Measurements from ENCODE around the gene BAK1.
"Not testable (repeated sequence)": the region's sequence is repeated elsewhere in the genome, so short reads cannot be mapped to it uniquely, and the experiment has no call there.

BAK1 gene

GRCh38 chr6:33567836-33568235 lies 12.2 kb downstream of the BAK1 start:
- Mint-ChIP-seq H3K27ac (no peak overlapping the region), H3K9me3 (no peaks in the 10 kb centered on the region), H3K4me3 (no peak overlapping the region), H3K4me1 (peaks cover 41% of the 10 kb centered on the region), H3K36me3 (ENCODE audit: low read depth) (peaks cover 7% of the 10 kb centered on the region), H3K27me3 (no peaks in the 10 kb centered on the region)
- ATAC-seq (no peak), DNase-seq (no peak)

GRCh38 chr6:33566182-33567084 lies 13.6 kb downstream of the BAK1 start:
- Mint-ChIP-seq H3K4me1 (peaks cover 33% of the 10 kb centered on the region), H3K36me3 (ENCODE audit: low read depth) (no peaks in the 10 kb centered on the region), H3K27ac (no peak overlapping the region), H3K4me3 (no peak overlapping the region), H3K27me3 (no peaks in the 10 kb centered on the region), H3K9me3 (no peaks in the 10 kb centered on the region)
- DNase-seq (no peak), ATAC-seq (no peak)

GRCh38 chr6:33558801-33559200 lies 21.3 kb downstream of the BAK1 start:
- ATAC-seq (no peak), DNase-seq (no peak)
- H3K36me3 Mint-ChIP-seq (ENCODE audit: low read depth) = no peaks in the 10 kb centered on the region
- H3K27ac Mint-ChIP-seq = no peak overlapping the region
- H3K4me3 Mint-ChIP-seq = no peak overlapping the region
- H3K9me3 Mint-ChIP-seq = no peaks in the 10 kb centered on the region
- H3K27me3 Mint-ChIP-seq = no peaks in the 10 kb centered on the region
- peaks cover 3% of the 10 kb centered on the region for H3K4me1 Mint-ChIP-seq

GRCh38 chr6:33557376-33557775 lies 22.7 kb downstream of the BAK1 start:
- DNase-seq = no peak
- Mint-ChIP-seq H3K4me3 (no peak overlapping the region), H3K36me3 (ENCODE audit: low read depth) (no peaks in the 10 kb centered on the region), H3K9me3 (no peaks in the 10 kb centered on the region), H3K27ac (no peak overlapping the region), H3K4me1 (peaks cover 3% of the 10 kb centered on the region), H3K27me3 (no peaks in the 10 kb centered on the region)
- ATAC-seq = no peak

GRCh38 chr6:33552883-33553282 lies 27.2 kb downstream of the BAK1 start:
- not testable (repeated sequence) for H3K4me3 Mint-ChIP-seq; H3K27ac Mint-ChIP-seq; H3K9me3 Mint-ChIP-seq; ATAC-seq; H3K36me3 Mint-ChIP-seq (ENCODE audit: low read depth); DNase-seq; H3K27me3 Mint-ChIP-seq
- H3K4me1 Mint-ChIP-seq = peaks cover 12% of the 10 kb centered on the region

DNA sequence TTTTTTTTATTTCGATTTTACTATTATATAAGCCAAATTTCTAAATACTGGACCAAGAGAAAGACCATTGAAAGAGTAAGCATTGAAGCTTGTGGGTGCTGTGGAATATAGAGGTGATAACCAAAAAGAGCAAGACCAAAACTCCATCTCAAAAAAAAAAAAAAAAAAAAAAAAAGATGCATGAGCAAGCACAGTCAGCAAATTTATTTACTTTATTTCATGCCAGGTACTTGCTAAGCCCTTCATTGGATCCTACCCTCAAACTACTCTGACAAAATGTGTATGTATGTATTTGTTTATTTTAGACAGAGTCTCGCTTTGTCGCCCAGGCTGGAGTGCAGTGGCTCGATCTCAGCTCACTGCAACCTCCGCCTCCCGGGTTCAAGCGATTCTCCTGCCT lies 27.8 kb downstream of the BAK1 start:
- H3K27me3 Mint-ChIP-seq = no peaks in the 10 kb centered on the region
- H3K4me1 Mint-ChIP-seq = peaks cover 18% of the 10 kb centered on the region
- H3K27ac Mint-ChIP-seq = no peak overlapping the region
- H3K9me3 Mint-ChIP-seq = no peaks in the 10 kb centered on the region
- no peaks in the 10 kb centered on the region for H3K36me3 Mint-ChIP-seq (ENCODE audit: low read depth)
- ATAC-seq (no peak), DNase-seq (no peak)
- H3K4me3 Mint-ChIP-seq = no peak overlapping the region

- Mint-ChIP-seq H3K36me3 (ENCODE audit: low read depth) (no peaks in the 10 kb centered on the region), H3K4me1 (peaks cover 20% of the 10 kb centered on the region), H3K27me3 (no peaks in the 10 kb centered on the region), H3K4me3 (no peak overlapping the region), H3K27ac (no peak overlapping the region), H3K9me3 (no peaks in the 10 kb centered on the region)
- DNase-seq (no peak), ATAC-seq (no peak)
Measured at GRCh38 chr6:33551538-33551937, 28.5 kb downstream of the BAK1 start.

DNA sequence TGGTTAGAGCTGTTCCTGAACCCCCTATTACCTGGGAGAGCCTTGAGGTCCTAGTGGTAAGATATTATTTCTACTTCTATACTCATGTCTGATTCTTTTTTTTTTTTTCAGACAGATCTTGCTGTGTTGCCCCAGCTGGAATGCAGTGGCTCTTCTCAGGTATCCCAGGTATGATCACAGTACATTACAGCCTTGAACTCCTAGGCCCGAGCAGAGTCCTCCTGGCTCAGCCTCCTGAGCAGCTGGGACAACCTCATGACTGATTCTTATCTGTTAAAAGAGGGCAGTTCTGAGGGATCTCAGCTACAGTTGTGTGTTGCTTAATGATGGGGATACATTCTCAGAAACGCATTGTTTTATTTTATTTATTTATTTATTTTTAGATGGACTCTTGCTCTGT lies 30.2 kb downstream of the BAK1 start:
- Mint-ChIP-seq H3K36me3 (ENCODE audit: low read depth) (no peaks in the 10 kb centered on the region), H3K27ac (no peak overlapping the region), H3K4me1 (peaks cover 20% of the 10 kb centered on the region), H3K9me3 (no peaks in the 10 kb centered on the region), H3K27me3 (no peaks in the 10 kb centered on the region), H3K4me3 (no peak overlapping the region)
- DNase-seq (no peak), ATAC-seq (no peak)

- Mint-ChIP-seq H3K27ac (no peak overlapping the region), H3K4me1 (peaks cover 20% of the 10 kb centered on the region), H3K27me3 (no peaks in the 10 kb centered on the region), H3K9me3 (no peaks in the 10 kb centered on the region), H3K4me3 (no peak overlapping the region), H3K36me3 (ENCODE audit: low read depth) (no peaks in the 10 kb centered on the region)
- DNase-seq (no peak), ATAC-seq (no peak)
Measured at GRCh38 chr6:33549196-33549595, 30.9 kb downstream of the BAK1 start.

GRCh38 chr6:33547499-33547898 lies 32.6 kb downstream of the BAK1 start:
- Mint-ChIP-seq H3K4me3 (no peak overlapping the region), H3K9me3 (no peaks in the 10 kb centered on the region), H3K4me1 (peaks cover 20% of the 10 kb centered on the region), H3K27ac (no peak overlapping the region), H3K36me3 (ENCODE audit: low read depth) (no peaks in the 10 kb centered on the region), H3K27me3 (no peaks in the 10 kb centered on the region)
- DNase-seq (no peak), ATAC-seq (no peak)

GRCh38 chr6:33546766-33547165 lies 33.3 kb downstream of the BAK1 start:
- H3K9me3 Mint-ChIP-seq = no peaks in the 10 kb centered on the region
- no peak overlapping the region for H3K27ac Mint-ChIP-seq
- peaks cover 20% of the 10 kb centered on the region for H3K4me1 Mint-ChIP-seq
- H3K36me3 Mint-ChIP-seq (ENCODE audit: low read depth) = no peaks in the 10 kb centered on the region
- H3K27me3 Mint-ChIP-seq = no peaks in the 10 kb centered on the region
- no peak overlapping the region for H3K4me3 Mint-ChIP-seq
- DNase-seq (no peak), ATAC-seq (no peak)

GRCh38 chr6:33545292-33545691 lies 34.8 kb downstream of the BAK1 start:
- H3K36me3 Mint-ChIP-seq (ENCODE audit: low read depth); DNase-seq; H3K9me3 Mint-ChIP-seq; H3K27me3 Mint-ChIP-seq; H3K27ac Mint-ChIP-seq; H3K4me3 Mint-ChIP-seq; ATAC-seq: not testable (repeated sequence)
- H3K4me1 Mint-ChIP-seq = peaks cover 20% of the 10 kb centered on the region

GRCh38 chr6:33543116-33543515 lies 37.0 kb downstream of the BAK1 start:
- Mint-ChIP-seq H3K4me1 (peaks cover 10% of the 10 kb centered on the region), H3K27me3 (no peaks in the 10 kb centered on the region), H3K9me3 (no peaks in the 10 kb centered on the region), H3K36me3 (ENCODE audit: low read depth) (no peaks in the 10 kb centered on the region), H3K27ac (no peak overlapping the region), H3K4me3 (no peak overlapping the region)
- ATAC-seq (no peak), DNase-seq (no peak)

DNA sequence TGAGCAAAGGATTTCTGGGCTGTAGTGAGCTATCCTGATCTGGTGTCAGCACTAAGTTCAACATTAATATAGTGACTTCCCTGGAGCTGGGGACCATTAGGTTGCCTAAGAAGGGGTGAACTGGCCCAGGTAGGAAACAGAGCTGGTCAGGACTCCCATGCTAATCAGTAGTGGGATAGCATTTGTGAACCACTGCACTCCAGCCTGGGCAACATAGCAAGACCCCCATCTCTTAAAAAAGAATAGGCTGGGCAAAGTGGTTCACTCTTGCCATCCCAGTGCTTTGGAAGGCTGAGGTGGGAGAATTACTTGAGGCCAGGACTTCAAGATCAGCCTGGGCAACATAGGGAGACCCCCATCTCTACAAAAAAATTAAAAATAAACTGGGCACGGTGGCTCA lies 39.3 kb downstream of the BAK1 start:
- Mint-ChIP-seq H3K27me3 (no peaks in the 10 kb centered on the region), H3K36me3 (ENCODE audit: low read depth) (no peaks in the 10 kb centered on the region), H3K9me3 (no peaks in the 10 kb centered on the region), H3K27ac (no peak overlapping the region), H3K4me3 (no peak overlapping the region), H3K4me1 (no peaks in the 10 kb centered on the region)
- ATAC-seq (no peak), DNase-seq (no peak)

- ATAC-seq = no peak
- no peak overlapping the region for H3K27ac Mint-ChIP-seq
- H3K4me1 Mint-ChIP-seq = peaks cover 14% of the 10 kb centered on the region
- no peaks in the 10 kb centered on the region for H3K36me3 Mint-ChIP-seq (ENCODE audit: low read depth)
- no peaks in the 10 kb centered on the region for H3K9me3 Mint-ChIP-seq
- no peaks in the 10 kb centered on the region for H3K27me3 Mint-ChIP-seq
- DNase-seq = no peak
- no peak overlapping the region for H3K4me3 Mint-ChIP-seq
Measured at GRCh38 chr6:33534702-33535101, 45.4 kb downstream of the BAK1 start.
